ENCODE results near the gene GOLPH3. TPM values are rescaled to one million over a fixed set of nuclear protein-coding genes. Genes with fewer than 3 reads are reported as not detected.

GOLPH3 gene
- total RNA-seq, 1 experiment from 2014 or later = 115 TPM

GRCh38 chr5:32095261-32095671 lies 78.9 kb downstream of the GOLPH3 start:
- CTCF ChIA-PET = interaction anchor here (0.5 kb wide), 1 partner anchor 205 kb away, joined by 5 read pairs; no protein-coding TSS in a partner anchor
- Mint-ChIP-seq H3K4me3 (ENCODE audit: low read depth, unreplicated experiment) (no peak overlapping the region), H3K4me1 (ENCODE audit: low read depth, unreplicated experiment) (no peaks in the 10 kb centered on the region), H3K36me3 (ENCODE audit: insufficient read depth, unreplicated experiment) (peaks cover 58% of the 10 kb centered on the region), H3K9me3 (ENCODE audit: low read depth, unreplicated experiment) (no peaks in the 10 kb centered on the region), H3K27me3 (ENCODE audit: unreplicated experiment) (no peaks in the 10 kb centered on the region), H3K27ac (ENCODE audit: unreplicated experiment) (no peak overlapping the region)
- no TSS peak for BruUV-seq (replicated peaks)
- DNase-seq = no peak
- TF ChIP-seq CTCF (IDR thresholded peaks at IDR 0.05; ENCODE audit: unreplicated experiment) = no peak
- intact Hi-C loops (cut with micrococcal nuclease; ENCODE audit: unreplicated experiment) = no loop called here

DNA sequence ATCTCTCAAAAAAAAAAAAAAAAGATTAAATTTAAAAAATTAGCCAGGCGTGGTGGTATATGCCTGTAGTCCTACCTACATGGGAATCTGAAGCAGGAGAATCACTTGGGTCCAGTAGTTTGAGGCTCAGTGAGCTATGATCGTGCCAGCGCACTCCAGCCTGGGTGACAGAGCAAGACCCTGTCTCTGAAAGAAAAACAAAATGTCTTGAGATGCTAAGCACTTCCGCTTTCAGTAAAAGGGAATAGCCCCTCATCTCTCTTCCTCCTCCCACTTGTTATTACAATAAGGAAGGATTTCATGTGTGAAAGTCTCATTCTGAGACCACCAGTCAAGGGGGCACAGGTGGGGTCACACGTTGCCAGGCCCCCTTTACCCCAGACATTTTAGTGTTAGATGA lies 79.4 kb downstream of the GOLPH3 start:
- no peak overlapping the region for H3K4me3 Mint-ChIP-seq (ENCODE audit: low read depth, unreplicated experiment)
- no peak for DNase-seq
- H3K27ac Mint-ChIP-seq (ENCODE audit: unreplicated experiment) = no peak overlapping the region
- H3K4me1 Mint-ChIP-seq (ENCODE audit: low read depth, unreplicated experiment) = no peaks in the 10 kb centered on the region
- H3K9me3 Mint-ChIP-seq (ENCODE audit: low read depth, unreplicated experiment) = no peaks in the 10 kb centered on the region
- CTCF ChIA-PET = no interaction called here
- no peak for TF ChIP-seq CTCF (IDR thresholded peaks at IDR 0.05; ENCODE audit: unreplicated experiment)
- no TSS peak for BruUV-seq (replicated peaks)
- H3K36me3 Mint-ChIP-seq (ENCODE audit: insufficient read depth, unreplicated experiment) = peaks cover 52% of the 10 kb centered on the region
- intact Hi-C loops (cut with micrococcal nuclease; ENCODE audit: unreplicated experiment) = loop anchor here (5.0 kb wide), 1 partner anchor 512 kb away; no protein-coding TSS in a partner anchor
- H3K27me3 Mint-ChIP-seq (ENCODE audit: unreplicated experiment) = no peaks in the 10 kb centered on the region

DNA sequence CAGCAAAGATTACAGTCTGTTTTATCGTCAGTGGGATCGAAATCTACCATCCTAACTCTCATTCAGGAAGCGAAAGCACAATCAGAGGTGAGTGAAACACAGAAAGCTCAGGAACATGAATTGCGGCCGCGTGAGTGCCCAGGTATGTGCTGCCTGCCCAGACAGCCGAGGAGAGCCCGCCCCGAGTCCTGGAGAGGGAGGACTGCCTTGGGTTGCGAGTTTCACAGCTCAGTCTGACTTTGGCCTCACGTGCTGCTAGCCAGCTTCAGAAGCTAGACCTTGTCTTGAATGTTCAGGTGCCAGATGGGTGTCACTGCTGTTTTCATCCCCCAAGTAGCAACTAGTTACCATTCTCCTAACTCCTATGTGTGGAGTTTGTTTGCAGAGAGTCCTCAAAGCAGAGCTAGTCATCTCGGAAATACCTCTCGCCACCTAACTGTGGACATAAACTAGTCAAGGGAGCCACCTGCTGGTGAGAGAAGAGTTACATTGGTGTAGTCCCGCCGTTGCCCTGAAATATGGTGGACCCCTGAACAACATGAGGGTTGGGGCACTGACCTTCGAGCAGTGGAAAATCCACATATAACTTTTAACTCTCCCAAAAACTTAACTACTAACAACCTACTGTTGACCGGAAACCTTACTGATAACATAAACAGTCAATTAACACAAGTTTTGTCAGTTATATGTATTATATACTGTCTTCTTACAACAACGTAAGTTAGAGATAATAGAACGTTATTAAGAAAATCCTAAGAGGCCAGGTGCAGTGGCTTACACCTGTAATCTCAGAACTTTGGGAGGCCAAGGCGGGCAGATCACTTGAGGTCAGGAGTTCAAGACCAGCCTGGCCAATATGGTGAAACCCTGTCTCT lies 80.9 kb downstream of the GOLPH3 start:
- H3K36me3 Mint-ChIP-seq (ENCODE audit: insufficient read depth, unreplicated experiment) = peaks cover 45% of the 10 kb centered on the region

DNA sequence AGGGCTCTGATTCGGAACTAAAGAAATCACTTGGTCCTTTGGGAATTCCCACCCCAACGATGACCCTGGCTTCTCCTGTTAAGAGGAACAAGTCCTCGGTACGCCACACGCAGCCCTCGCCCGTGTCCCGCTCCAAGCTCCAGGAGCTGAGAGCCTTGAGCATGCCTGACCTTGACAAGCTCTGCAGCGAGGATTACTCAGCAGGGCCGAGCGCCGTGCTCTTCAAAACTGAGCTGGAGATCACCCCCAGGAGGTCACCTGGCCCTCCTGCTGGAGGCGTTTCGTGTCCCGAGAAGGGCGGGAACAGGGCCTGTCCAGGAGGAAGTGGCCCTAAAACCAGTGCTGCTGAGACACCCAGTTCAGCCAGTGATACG lies 83.4 kb downstream of the GOLPH3 start:
- TF ChIP-seq CTCF (IDR thresholded peaks at IDR 0.05; ENCODE audit: unreplicated experiment) = no peak
- Mint-ChIP-seq H3K4me1 (ENCODE audit: low read depth, unreplicated experiment) (no peaks in the 10 kb centered on the region), H3K9me3 (ENCODE audit: low read depth, unreplicated experiment) (no peaks in the 10 kb centered on the region), H3K36me3 (ENCODE audit: insufficient read depth, unreplicated experiment) (peaks cover 24% of the 10 kb centered on the region), H3K27ac (ENCODE audit: unreplicated experiment) (no peak overlapping the region), H3K4me3 (ENCODE audit: low read depth, unreplicated experiment) (no peak overlapping the region), H3K27me3 (ENCODE audit: unreplicated experiment) (no peaks in the 10 kb centered on the region)
- CTCF ChIA-PET = interaction anchor here (0.7 kb wide), 2 partner anchors 18 to 50 kb away, joined by 5 read pairs; no protein-coding TSS in a partner anchor
- BruUV-seq (replicated peaks) = no TSS peak
- intact Hi-C loops (cut with micrococcal nuclease; ENCODE audit: unreplicated experiment) = loop anchor here (5.0 kb wide), 1 partner anchor 508 kb away; no protein-coding TSS in a partner anchor
- DNase-seq = no peak

More for the DNA sequence above, 80.9 kb downstream of the GOLPH3 start:
- Mint-ChIP-seq H3K27ac (ENCODE audit: unreplicated experiment) (no peak overlapping the region), H3K9me3 (ENCODE audit: low read depth, unreplicated experiment) (no peaks in the 10 kb centered on the region), H3K4me3 (ENCODE audit: low read depth, unreplicated experiment) (no peak overlapping the region), H3K27me3 (ENCODE audit: unreplicated experiment) (no peaks in the 10 kb centered on the region), H3K4me1 (ENCODE audit: low read depth, unreplicated experiment) (no peaks in the 10 kb centered on the region)
- intact Hi-C loops (cut with micrococcal nuclease; ENCODE audit: unreplicated experiment) = loop anchor here (1.0 to 5.0 kb wide), 2 partner anchors 268 to 511 kb away; no protein-coding TSS in a partner anchor
- no TSS peak for BruUV-seq (replicated peaks)
- peak; percentile 60 for DNase-seq
- peak; percentile 74 for TF ChIP-seq CTCF (IDR thresholded peaks at IDR 0.05; ENCODE audit: unreplicated experiment)
- CTCF ChIA-PET = interaction anchor here (0.8 to 1.1 kb wide), 5 partner anchors 12 to 284 kb away, joined by 3 to 4 read pairs (median 4); no protein-coding TSS in a partner anchor

Measured in Calu3 (cell line).